Calu3 (cell line): ENCODE results near the gene LPCAT2. TPM values are rescaled to one million over a fixed set of nuclear protein-coding genes. Genes with fewer than 3 reads are reported as not detected.

Source experiments
- BruUV-seq: library from RNA; stranded (reverse); fragments of 400-500 nt; replicated peaks from 2 replicates; lab custom pipeline; 2021; lab: Mats Ljungman, UMichigan
- CTCF ChIA-PET: fragments of 300-600 bp; sonication (Branson Sonifier 250); formaldehyde crosslinking; loops from one replicate; lab custom pipeline; 2022; ENCODE audit warnings: antibody characterized with exemption; lab: Charles Lee
- DNase-seq: peaks from one replicate; pipeline ENCODE4 v3.0.0; 2022
- H3K27ac Mint-ChIP-seq: one replicate; pipeline ENCODE4 v1.8.0; 2022; ENCODE audit warnings: mixed read lengths; ENCODE audit not compliant: unreplicated experiment
- H3K27me3 Mint-ChIP-seq: one replicate; pipeline ENCODE4 v1.8.0; 2022; ENCODE audit warnings: mixed read lengths; ENCODE audit not compliant: unreplicated experiment
- H3K36me3 Mint-ChIP-seq: one replicate; pipeline ENCODE4 v1.8.0; 2022; ENCODE audit warnings: mild to moderate bottlenecking, moderate library complexity, mixed read lengths; ENCODE audit not compliant: insufficient read depth, unreplicated experiment
- H3K4me1 Mint-ChIP-seq: one replicate; pipeline ENCODE4 v1.8.0; 2022; ENCODE audit warnings: mild to moderate bottlenecking, low read depth, mixed read lengths; ENCODE audit not compliant: unreplicated experiment
- H3K4me3 Mint-ChIP-seq: one replicate; pipeline ENCODE4 v1.8.0; 2022; ENCODE audit warnings: mild to moderate bottlenecking, low read depth, moderate library complexity, mixed read lengths; ENCODE audit not compliant: unreplicated experiment
- H3K9me3 Mint-ChIP-seq: one replicate; pipeline ENCODE4 v1.8.0; 2022; ENCODE audit warnings: low read depth, mixed read lengths; ENCODE audit not compliant: unreplicated experiment
- CTCF ChIP-seq: fragments of 200-600 bp; IDR thresholded peaks from one replicate; pipeline ENCODE4 v1.8.0; 2022; ENCODE audit warnings: antibody characterized with exemption; ENCODE audit not compliant: unreplicated experiment
- intact Hi-C: fragments of 100-400 bp; cut with micrococcal nuclease; formaldehyde crosslinking; loops from one replicate; pipeline ENCODE4 v1.10.0; 2022; ENCODE audit not compliant: unreplicated experiment
- total RNA-seq: library from RNA; stranded (reverse); gene quantifications from 2 replicates; pipeline ENCODE4 v1.2.3, GENCODE V29; 2022

The LPCAT2 gene
- total RNA-seq, 1 experiment from 2014 or later, result 10.0 TPM

DNA sequence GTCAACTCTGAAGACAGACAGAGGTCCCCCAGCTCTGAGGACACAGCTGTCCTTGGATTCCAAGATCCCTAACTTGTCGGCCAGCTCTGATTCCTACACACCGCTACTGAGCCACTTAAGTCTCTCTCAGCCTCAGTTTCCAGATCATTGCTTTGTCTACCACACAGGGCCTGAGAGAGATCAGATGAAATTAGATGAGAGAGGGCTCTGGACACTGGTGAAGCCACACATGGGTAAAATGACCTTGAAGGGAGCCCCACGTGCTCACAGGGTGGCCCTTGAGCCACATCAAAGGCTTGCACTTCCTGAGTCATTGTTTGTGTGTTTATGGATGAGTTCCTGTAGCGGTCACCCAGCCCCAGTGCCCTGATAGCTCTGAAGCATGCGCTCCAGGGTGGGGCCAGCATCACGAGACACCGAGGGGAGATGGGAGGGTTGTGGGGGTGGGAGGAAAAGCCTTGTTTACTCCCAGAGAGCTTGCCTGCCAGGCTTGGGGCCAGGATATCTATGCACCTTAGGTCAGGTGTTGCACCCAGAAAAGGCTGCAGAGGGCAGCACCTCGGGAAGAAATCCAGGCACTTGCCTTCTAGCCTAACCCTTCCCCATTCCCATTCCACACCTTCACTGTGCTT is 114.2 kb downstream of the LPCAT2 start:
- CTCF ChIA-PET, result no interaction called here
- Mint-ChIP-seq H3K4me1 (no peaks in the 10 kb centered on the region), H3K27ac (no peak overlapping the region), H3K9me3 (peaks cover 9% of the 10 kb centered on the region), H3K4me3 (no peak overlapping the region), H3K27me3 (peaks cover 28% of the 10 kb centered on the region), H3K36me3 (no peaks in the 10 kb centered on the region)
- peak; percentile 34 for DNase-seq
- no TSS peak for BruUV-seq
- peak; percentile 13 for TF ChIP-seq CTCF
- intact Hi-C loops, result loop anchor here (2.0 kb wide), 1 partner anchor 80 kb away; no protein-coding TSS in a partner anchor

DNA sequence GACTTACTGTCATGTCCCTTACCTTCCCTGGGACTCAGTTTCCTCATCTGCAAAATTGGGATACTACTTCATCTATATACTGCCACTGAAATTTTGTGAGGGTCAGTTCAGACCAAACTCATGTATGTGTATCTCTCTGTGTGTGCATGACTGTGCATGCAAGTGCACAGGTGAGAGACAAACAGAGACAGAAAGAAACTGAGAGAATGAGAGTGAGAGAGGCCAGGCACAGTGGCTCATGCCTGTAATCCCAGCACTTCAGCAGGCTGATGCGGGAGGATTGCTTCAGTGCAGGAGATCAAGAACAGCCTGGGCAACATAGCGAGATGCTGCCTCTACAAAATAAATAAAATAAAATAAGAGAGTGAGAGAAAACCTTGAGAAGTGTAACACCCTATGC is 114.8 kb downstream of the LPCAT2 start:
- peaks cover 22% of the 10 kb centered on the region for H3K27me3 Mint-ChIP-seq
- DNase-seq, result no peak
- intact Hi-C loops, result loop anchor here (2.0 kb wide), 1 partner anchor 79 kb away; no protein-coding TSS in a partner anchor
- no peak for TF ChIP-seq CTCF
- no peaks in the 10 kb centered on the region for H3K36me3 Mint-ChIP-seq
- H3K9me3 Mint-ChIP-seq, result peaks cover 5% of the 10 kb centered on the region
- no peak overlapping the region for H3K27ac Mint-ChIP-seq
- no peak overlapping the region for H3K4me3 Mint-ChIP-seq
- BruUV-seq, result no TSS peak
- CTCF ChIA-PET, result no interaction called here
- no peaks in the 10 kb centered on the region for H3K4me1 Mint-ChIP-seq

- Mint-ChIP-seq H3K27ac (no peak overlapping the region), H3K27me3 (peaks cover 12% of the 10 kb centered on the region), H3K36me3 (no peaks in the 10 kb centered on the region), H3K9me3 (peaks cover 8% of the 10 kb centered on the region), H3K4me1 (no peaks in the 10 kb centered on the region), H3K4me3 (no peak overlapping the region)
- DNase-seq, result no peak
- no peak for TF ChIP-seq CTCF
- intact Hi-C loops, result no loop called here
- CTCF ChIA-PET, result interaction anchor here (0.6 kb wide), 1 partner anchor 15 kb away, joined by 3 read pairs; no protein-coding TSS in a partner anchor
- no TSS peak for BruUV-seq
These were observed 115.8 kb downstream of the LPCAT2 start for GRCh38 chr16:55624696-55625095.

DNA sequence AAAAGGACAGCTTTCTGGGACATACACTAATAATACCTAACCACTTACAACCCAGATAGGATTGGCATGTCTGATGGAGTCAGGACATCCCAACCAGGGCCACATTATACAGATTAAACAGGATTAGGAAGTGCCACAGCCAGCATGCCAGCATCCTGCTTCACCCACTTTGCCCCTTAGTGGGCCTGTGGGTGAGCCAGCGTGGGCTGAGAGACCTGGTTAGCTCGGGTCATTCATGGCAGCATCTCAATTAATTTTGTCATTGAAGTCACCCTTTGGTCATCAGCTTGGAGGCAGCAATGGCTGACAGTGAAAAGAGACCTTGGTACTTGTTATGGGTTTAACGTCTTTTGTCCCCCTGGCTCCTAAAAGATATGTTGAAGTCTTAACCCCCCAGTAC is 117.0 kb downstream of the LPCAT2 start:
- Mint-ChIP-seq H3K4me1 (no peaks in the 10 kb centered on the region), H3K27me3 (peaks cover under 1% of the 10 kb centered on the region), H3K4me3 (no peak overlapping the region), H3K9me3 (peaks cover 11% of the 10 kb centered on the region), H3K27ac (no peak overlapping the region), H3K36me3 (no peaks in the 10 kb centered on the region)
- no peak for DNase-seq
- intact Hi-C loops, result no loop called here
- no peak for TF ChIP-seq CTCF
- CTCF ChIA-PET, result no interaction called here
- no TSS peak for BruUV-seq
